Ectodermal cell (in vitro differentiated cells): ENCODE measurements around the gene LASP1.

Experiments used
- H3K27ac ChIP-seq: 2 replicates; pipeline ENCODE4 v1.7.0; 2013; ENCODE audit warnings: mild to moderate bottlenecking, low read depth, low read length; ENCODE audit not compliant: insufficient read depth, poor library complexity, severe bottlenecking
- H3K27me3 ChIP-seq: 2 replicates; pipeline ENCODE4 v1.7.0; 2013; ENCODE audit warnings: mild to moderate bottlenecking, low read length; ENCODE audit not compliant: insufficient read depth, control insufficient read depth, poor library complexity, severe bottlenecking
- H3K36me3 ChIP-seq: one replicate; pipeline ENCODE4 v1.7.0; 2013; ENCODE audit warnings: low read length; ENCODE audit not compliant: control insufficient read depth, insufficient read depth
- H3K4me1 ChIP-seq: one replicate; pipeline ENCODE4 v1.7.0; 2013; ENCODE audit warnings: low read length; ENCODE audit not compliant: control insufficient read depth, insufficient read depth
- H3K4me3 ChIP-seq: 2 replicates; pipeline ENCODE4 v1.7.0; 2013; ENCODE audit warnings: low read depth, low read length, control low read depth; ENCODE audit not compliant: insufficient read depth
- H3K9me3 ChIP-seq: 2 replicates; pipeline ENCODE4 v1.7.0; 2013; ENCODE audit warnings: mild to moderate bottlenecking, low read length, moderate library complexity; ENCODE audit not compliant: control insufficient read depth
- WGBS, 2 experiments: methylation state at CpG; one replicate each; pipeline ENCODE4 v1.1.7; 2013; ENCODE audit warnings: missing lambda C conversion rate in 2 of 2; 5-methylcytosine and 5-hydroxymethylcytosine counted together

LASP1 gene

DNA sequence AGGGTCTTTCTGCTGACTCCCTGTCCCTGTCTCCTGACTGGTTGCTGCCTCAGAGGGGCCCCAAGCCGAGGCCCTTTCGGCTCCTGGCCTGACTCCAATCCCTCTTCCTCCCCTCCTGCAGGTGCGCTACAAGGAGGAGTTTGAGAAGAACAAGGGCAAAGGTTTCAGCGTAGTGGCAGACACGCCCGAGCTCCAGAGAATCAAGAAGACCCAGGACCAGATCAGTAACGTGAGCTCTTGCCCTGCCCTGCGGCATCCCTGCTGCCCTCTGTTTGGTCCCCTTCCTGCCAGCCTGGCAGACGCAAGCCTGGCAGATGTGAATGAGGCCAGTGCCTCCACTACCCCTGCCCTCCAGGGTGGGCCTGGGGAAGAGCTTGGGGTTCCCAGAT, 28.4 kb downstream of the LASP1 start:
- 81 to 83% methylated on average over 9 of the region's 9 CpGs for WGBS, 2 experiments
- Histone ChIP-seq H3K27ac (no peak overlapping the region), H3K27me3 (no peaks in the 10 kb centered on the region), H3K36me3 (peaks cover 5% of the 10 kb centered on the region), H3K4me3 (no peak overlapping the region), H3K9me3 (no peaks in the 10 kb centered on the region), H3K4me1 (peaks cover 39% of the 10 kb centered on the region)

DNA sequence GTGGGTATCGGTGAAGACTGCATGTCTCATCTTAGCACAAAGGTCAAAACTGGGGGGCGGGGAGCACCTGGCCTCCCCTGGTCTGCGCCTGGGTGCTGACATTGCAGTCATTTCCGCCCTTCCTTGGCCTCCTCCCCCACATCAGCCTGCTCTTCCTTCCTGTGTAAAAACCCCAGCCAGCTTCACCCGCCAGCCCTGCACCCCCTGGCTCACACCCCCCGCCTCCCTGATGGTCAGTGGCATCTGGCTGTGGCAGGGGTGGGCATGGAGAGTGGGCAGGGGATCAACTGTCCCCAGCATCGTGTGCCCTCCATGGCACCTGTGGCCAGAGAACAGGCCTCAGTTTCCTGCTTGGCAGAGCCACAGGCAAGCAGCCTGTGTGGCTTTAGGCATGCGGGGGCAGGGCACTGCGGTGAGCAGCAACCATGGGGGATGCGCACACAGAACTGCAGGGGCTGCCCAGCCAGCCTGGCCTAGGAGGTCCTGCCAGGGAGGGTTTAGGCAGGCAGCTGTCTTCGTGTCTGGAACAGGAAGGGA, 29.0 kb downstream of the LASP1 start:
- WGBS, 2 experiments: 92% methylated on average over 11 of the region's 11 CpGs
- H3K4me1 ChIP-seq: peaks cover 34% of the 10 kb centered on the region

DNA sequence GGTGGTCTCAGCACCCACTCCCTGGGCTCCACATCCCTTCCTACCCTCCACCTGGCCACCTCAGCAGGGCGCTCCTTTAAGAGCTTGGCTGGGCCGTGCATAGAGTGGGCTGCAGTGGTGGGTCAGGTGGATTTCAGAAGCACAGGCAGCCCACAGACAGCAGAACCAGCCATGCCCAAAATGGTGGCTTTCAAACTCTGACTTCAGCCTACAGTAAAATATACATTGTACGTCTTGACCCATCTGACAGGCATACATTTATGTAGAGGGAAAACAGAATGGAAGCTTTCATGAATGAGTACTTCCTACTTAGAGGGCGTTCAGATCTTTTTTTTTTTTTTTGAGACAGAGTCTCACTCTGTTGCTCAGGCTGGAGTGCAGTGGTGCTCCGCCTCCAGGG, 29.6 kb downstream of the LASP1 start:
- H3K27ac ChIP-seq: no peak overlapping the region
- H3K36me3 ChIP-seq: peaks cover 5% of the 10 kb centered on the region
- 93 to 97% methylated on average over 5 of the region's 5 CpGs for WGBS, 2 experiments
- peaks cover 34% of the 10 kb centered on the region for H3K4me1 ChIP-seq
- no peaks in the 10 kb centered on the region for H3K27me3 ChIP-seq
- no peaks in the 10 kb centered on the region for H3K9me3 ChIP-seq
- H3K4me3 ChIP-seq: no peak overlapping the region

More for the DNA sequence above, 29.0 kb downstream of the LASP1 start:
- peaks cover 5% of the 10 kb centered on the region for H3K36me3 ChIP-seq
- no peaks in the 10 kb centered on the region for H3K27me3 ChIP-seq
- H3K27ac ChIP-seq: no peak overlapping the region
- H3K4me3 ChIP-seq: no peak overlapping the region
- H3K9me3 ChIP-seq: no peaks in the 10 kb centered on the region

DNA sequence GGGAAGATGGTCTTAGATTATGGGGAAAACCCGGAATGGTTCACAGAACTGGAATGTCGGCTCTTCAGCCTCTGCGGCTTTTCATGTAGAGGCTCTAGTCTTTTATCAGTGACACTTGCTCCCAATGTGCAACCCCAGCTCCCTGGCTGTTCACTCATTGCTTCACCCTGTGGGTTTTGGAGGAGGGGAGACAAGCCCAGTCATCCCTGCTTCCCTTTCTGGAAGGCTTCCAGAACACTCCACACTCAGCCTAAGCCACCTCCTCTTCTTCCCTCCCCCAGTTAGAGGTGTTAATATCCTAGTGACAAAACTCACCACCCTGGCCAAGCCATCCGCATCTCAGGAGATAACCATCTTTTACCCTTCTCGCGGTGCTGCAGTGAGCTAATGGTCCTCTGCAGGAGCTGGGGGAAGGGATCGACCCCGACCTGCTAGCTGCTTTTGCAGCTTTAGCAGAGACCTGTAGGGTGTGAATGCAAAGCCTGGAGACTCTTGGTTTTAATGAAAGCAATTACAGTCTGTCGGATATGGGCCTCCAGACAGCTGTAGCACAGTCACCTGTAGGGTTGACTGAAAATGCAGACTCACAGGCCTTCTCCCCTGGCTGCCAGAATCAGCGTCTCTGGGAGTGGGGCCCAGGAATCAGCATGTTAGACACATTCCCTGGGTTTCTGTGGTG, 31.3 kb downstream of the LASP1 start:
- peaks cover 5% of the 10 kb centered on the region for H3K36me3 ChIP-seq

DNA sequence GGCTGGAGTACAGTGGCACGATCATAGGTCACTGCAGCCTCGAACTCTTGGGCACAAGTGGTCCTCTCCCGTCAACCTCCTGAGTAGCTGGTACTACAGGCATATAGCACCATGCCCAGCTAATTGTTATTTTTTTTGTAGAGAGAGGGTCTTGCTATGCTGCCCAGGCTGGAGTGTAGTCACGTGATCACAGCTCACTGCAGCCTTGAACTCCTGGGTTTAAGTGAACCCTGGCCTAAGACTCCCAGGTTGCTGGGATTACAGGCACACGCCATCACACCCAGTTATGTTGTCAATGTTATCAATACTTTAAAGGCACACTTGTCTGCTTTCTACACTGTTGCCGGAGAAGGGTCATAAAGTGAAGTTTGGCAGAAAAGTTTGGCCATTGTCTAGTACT, 33.5 kb downstream of the LASP1 start:
- Histone ChIP-seq H3K27me3 (no peaks in the 10 kb centered on the region), H3K27ac (no peak overlapping the region), H3K9me3 (no peaks in the 10 kb centered on the region), H3K4me1 (peaks cover 21% of the 10 kb centered on the region), H3K4me3 (no peak overlapping the region), H3K36me3 (peaks cover 5% of the 10 kb centered on the region)
- WGBS, 2 experiments: 89 to 92% methylated on average over 6 of the region's 6 CpGs

More for the DNA sequence above, 31.3 kb downstream of the LASP1 start:
- Histone ChIP-seq H3K4me1 (peaks cover 30% of the 10 kb centered on the region), H3K27me3 (no peaks in the 10 kb centered on the region), H3K9me3 (no peaks in the 10 kb centered on the region), H3K27ac (peak overlapping the region; percentile 27), H3K4me3 (no peak overlapping the region)
- WGBS, 2 experiments: 70 to 73% methylated on average over 10 of the region's 10 CpGs

DNA sequence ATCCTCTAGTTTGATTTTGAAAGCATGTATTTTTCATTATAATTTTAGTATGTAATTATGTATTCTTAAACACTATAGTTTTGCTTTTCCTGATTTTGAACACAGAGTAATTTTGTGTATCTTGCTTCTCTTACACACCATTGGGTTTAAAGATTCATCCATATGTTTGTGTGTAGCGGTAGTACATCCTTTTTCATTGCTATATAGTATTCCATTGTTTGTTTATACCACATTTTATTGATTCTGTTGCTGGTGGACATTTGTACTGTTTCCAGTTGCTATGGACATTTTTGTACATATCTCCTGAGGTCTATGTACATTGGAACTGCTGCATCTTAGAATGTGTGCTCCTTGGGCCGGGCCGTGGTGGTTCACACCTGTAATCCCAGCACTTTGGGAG, 35.0 kb downstream of the LASP1 start:
- Histone ChIP-seq H3K27me3 (no peaks in the 10 kb centered on the region), H3K4me1 (peaks cover 24% of the 10 kb centered on the region), H3K4me3 (no peak overlapping the region), H3K27ac (no peak overlapping the region), H3K9me3 (no peaks in the 10 kb centered on the region), H3K36me3 (no peaks in the 10 kb centered on the region)
- WGBS, 2 experiments: 98 to 99% methylated on average over 2 to 3 of the region's 3 CpGs

DNA sequence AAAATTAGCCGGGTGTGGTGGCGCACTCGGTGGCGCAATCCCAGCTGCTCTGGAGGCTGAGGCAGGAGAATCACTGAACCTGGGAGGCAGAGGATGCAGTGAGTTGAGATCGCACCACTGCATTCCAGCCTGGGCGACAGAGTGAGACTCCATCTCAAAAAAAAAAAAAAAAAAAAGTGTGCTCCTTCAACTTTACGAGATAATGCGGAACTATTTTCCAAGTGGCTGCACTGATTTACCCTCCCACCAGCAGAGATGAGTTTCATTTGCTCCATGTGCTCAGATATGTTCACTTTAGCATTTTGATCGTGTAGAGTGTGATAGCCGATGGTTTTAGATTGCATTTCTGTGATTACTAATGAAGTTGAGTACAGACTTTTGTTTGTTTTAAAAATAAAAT, 35.5 kb downstream of the LASP1 start:
- H3K9me3 ChIP-seq: no peaks in the 10 kb centered on the region
- no peaks in the 10 kb centered on the region for H3K36me3 ChIP-seq
- no peaks in the 10 kb centered on the region for H3K27me3 ChIP-seq
- H3K27ac ChIP-seq: no peak overlapping the region
- peaks cover 21% of the 10 kb centered on the region for H3K4me1 ChIP-seq
- H3K4me3 ChIP-seq: no peak overlapping the region
- WGBS, 2 experiments: 92 to 95% methylated on average over 10 of the region's 10 CpGs

DNA sequence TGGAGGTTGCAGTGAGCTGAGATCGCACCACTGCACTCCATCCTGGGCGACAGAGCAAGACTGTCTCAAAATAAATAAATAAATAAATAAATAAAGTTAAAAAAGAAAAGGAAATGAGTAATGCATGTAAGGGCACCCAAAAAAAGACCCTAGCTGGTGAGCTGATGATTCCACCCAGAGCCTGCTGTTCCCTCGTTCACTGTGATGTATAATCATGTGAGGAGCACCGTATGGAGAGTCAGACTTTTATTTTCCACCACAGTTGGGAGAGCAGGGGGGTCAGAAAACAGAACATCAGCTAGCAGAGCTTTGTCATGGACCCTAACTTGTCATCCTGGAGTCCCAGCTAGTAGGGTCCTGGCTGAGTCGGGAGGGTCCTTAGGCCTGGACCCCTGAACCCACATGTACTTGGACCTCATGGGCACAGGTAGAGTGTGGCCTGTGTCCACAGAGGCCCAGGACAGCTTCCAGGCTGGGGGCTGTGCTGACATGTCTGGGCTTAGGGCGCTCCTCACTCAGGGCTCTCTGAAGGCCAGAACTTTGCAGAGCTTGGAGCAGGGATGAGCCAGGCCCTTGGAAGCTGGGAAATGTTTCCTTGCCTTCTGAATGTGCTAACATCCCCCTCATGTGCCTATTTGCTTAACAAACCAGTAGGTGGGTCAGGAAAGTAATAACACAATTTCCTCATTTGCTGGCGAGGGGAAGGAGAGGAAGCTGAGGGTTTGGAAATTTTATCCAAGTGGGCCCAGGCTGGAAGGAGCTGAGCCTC, 36.8 kb downstream of the LASP1 start:
- H3K27ac ChIP-seq: no peak overlapping the region
- WGBS, 2 experiments: 88 to 93% methylated on average over 5 to 6 of the region's 7 CpGs

DNA sequence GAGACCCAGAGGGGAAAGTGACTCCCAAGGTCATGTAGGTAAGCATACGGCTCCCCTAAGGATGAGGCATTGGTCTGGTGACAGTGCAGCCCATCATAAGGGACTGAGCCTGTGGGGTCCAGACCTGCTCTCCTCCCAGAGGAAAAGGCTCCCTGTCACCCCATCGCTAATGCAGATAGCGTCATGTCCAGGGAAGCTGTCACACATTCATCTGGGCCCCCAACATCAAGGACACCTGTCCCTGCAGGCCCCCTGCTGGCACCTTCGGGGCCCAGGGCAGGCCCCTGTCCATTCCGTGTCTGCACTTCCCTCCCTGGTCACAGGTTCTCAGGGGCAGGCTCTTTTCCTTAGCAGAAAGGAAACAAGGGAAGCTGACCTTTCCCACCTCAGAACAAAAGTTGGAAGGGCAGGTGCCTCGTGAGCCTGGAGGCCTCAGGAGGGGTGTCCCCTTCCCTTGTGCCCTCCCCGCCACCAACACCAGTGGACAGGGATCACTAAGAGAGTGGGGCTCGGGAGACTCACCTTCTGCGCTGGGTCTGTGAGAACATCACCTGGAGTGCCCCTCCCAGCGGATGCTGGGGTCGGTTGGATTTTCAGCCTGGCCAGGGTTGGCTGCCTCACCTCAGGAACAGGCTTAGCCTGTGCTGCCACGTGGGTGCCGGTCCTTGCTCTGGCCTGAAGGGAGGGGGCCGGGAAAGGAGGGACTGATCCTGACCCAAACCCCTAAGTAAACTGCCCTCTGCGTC, 38.2 kb downstream of the LASP1 start:
- no peaks in the 10 kb centered on the region for H3K36me3 ChIP-seq
- H3K4me1 ChIP-seq: peaks cover 9% of the 10 kb centered on the region
- H3K27ac ChIP-seq: no peak overlapping the region
- WGBS, 2 experiments: 75 to 77% methylated on average over 15 of the region's 15 CpGs
- no peak overlapping the region for H3K4me3 ChIP-seq
- H3K27me3 ChIP-seq: no peaks in the 10 kb centered on the region
- no peaks in the 10 kb centered on the region for H3K9me3 ChIP-seq

More for the DNA sequence above, 36.8 kb downstream of the LASP1 start:
- Histone ChIP-seq H3K4me3 (no peak overlapping the region), H3K4me1 (peaks cover 9% of the 10 kb centered on the region), H3K27me3 (no peaks in the 10 kb centered on the region), H3K9me3 (no peaks in the 10 kb centered on the region), H3K36me3 (no peaks in the 10 kb centered on the region)

DNA sequence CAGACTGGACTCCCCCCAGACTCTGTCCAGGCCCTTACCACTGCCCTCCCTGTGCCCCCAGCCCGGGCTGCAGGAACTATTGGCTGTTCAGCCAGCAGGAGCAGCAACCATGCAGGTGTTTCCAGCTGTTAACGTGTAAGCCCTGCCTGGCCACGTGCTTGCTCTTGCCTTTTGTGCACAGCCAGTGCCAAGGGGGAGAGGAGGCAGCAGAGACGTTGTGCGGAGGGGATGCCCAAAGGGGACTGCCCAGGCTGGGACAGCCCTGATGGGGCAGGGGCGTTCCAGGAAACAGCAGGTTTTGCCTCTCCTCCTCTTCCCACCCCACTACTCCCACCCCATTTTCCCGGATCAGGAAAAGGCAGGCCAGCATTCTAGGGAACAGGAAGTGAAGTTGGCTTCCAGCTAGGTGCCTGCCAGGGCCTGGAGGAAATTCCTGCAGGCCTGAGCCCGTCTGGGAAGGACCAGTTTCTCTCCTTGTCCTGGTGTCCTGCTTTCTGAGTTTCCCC, 38.9 kb downstream of the LASP1 start:
- no peak overlapping the region for H3K4me3 ChIP-seq
- H3K27ac ChIP-seq: no peak overlapping the region
- WGBS, 2 experiments: 69 to 73% methylated on average over 8 of the region's 8 CpGs
- peaks cover 9% of the 10 kb centered on the region for H3K4me1 ChIP-seq
- no peaks in the 10 kb centered on the region for H3K36me3 ChIP-seq
- H3K27me3 ChIP-seq: no peaks in the 10 kb centered on the region
- H3K9me3 ChIP-seq: no peaks in the 10 kb centered on the region
